HepG2 (cell line): ENCODE measurements around the gene LIMD2. TPM values are rescaled to one million over a fixed set of nuclear protein-coding genes. Genes with fewer than 3 reads are reported as not detected.

Experiments used
- DNMT3B ChIP-seq: conservative IDR thresholded peaks from 2 replicates; pipeline ENCODE4 v1.6.1; 2016; ENCODE audit warnings: missing biosample characterization, control low read depth
- HINFP ChIP-seq: sonication (generic); formaldehyde crosslinking; IDR thresholded peaks from 2 replicates; pipeline ENCODE4 v1.4.0; 2020; ENCODE audit warnings: low read depth, mild to moderate bottlenecking, missing genetic modification reagents
- HOXD1 ChIP-seq: sonication (generic); formaldehyde crosslinking; IDR thresholded peaks from 2 replicates; pipeline ENCODE4 v1.5.0; 2020; ENCODE audit warnings: missing genetic modification reagents
- KLF6 ChIP-seq: IDR thresholded peaks from 2 replicates; pipeline ENCODE4 v1.8.0; 2016; ENCODE audit warnings: missing biosample characterization, missing genetic modification reagents
- MAFK ChIP-seq, 2 experiments: IDR thresholded peaks in 1 of 2; conservative IDR thresholded peaks in 1 of 2; 2 replicates each; pipeline ENCODE4 v1.6.1; 2011; ENCODE audit warnings: improper control_type of control experiment in 2 of 2, low read length in 2 of 2
- PHF20 ChIP-seq: sonication (generic); formaldehyde crosslinking; IDR thresholded peaks from 2 replicates; pipeline ENCODE4 v1.5.0; 2020; ENCODE audit warnings: mild to moderate bottlenecking, missing genetic modification reagents
- PRDM10 ChIP-seq: sonication (generic); formaldehyde crosslinking; IDR thresholded peaks from 2 replicates; pipeline ENCODE4 v1.4.0; 2020; ENCODE audit warnings: low read depth, missing genetic modification reagents
- RFX1 ChIP-seq: fragments of 450-650 bp; IDR thresholded peaks from 2 replicates; pipeline ENCODE4 v1.6.1; 2017
- SALL2 ChIP-seq: sonication (generic); formaldehyde crosslinking; IDR thresholded peaks from 2 replicates; pipeline ENCODE4 v1.8.1; 2023; ENCODE audit warnings: mild to moderate bottlenecking, missing genetic modification reagents, inconsistent platforms
- SRSF4 ChIP-seq: fragments of 200-400 bp; formaldehyde crosslinking; IDR thresholded peaks from one replicate; pipeline ENCODE4 v1.6.1; 2018; ENCODE audit warnings: mild to moderate bottlenecking, low read depth, low read length, moderate library complexity; ENCODE audit not compliant: poor library complexity, severe bottlenecking
- TCF12 ChIP-seq, 2 experiments: fragments of 450-650 bp in 1 of 2; sonication (generic) in 1 of 2; formaldehyde crosslinking in 1 of 2; IDR thresholded peaks; 2 replicates each; pipeline versions ENCODE4 v1.6.1 to v1.8.0; 2017 to 2022; ENCODE audit warnings: antibody characterized with exemption in 1 of 2, mild to moderate bottlenecking in 1 of 2, missing genetic modification reagents in 1 of 2, moderate library complexity in 1 of 2
- U2AF2 ChIP-seq: fragments of 200-400 bp; formaldehyde crosslinking; IDR thresholded peaks from 2 replicates; pipeline ENCODE4 v1.6.1; 2017; ENCODE audit warnings: low read depth, mild to moderate bottlenecking, low read length
- ZNF441 ChIP-seq: sonication (generic); formaldehyde crosslinking; IDR thresholded peaks from 2 replicates; pipeline ENCODE4 v1.7.0; 2021; ENCODE audit warnings: missing genetic modification reagents, borderline replicate concordance
- ZNF546 ChIP-seq: sonication (generic); formaldehyde crosslinking; conservative IDR thresholded peaks from 2 replicates; pipeline ENCODE4 v1.8.1; 2023; ENCODE audit warnings: mild to moderate bottlenecking, missing genetic modification reagents
- ZNF550 ChIP-seq: sonication (generic); formaldehyde crosslinking; IDR thresholded peaks from 2 replicates; pipeline ENCODE4 v1.4.0; 2020; ENCODE audit warnings: mild to moderate bottlenecking, missing genetic modification reagents, borderline replicate concordance
- ZNF710 ChIP-seq: sonication (generic); formaldehyde crosslinking; IDR thresholded peaks from 2 replicates; pipeline ENCODE4 v1.5.0; 2020; ENCODE audit warnings: mild to moderate bottlenecking, missing genetic modification reagents, borderline replicate concordance
- polyA plus RNA-seq, 8 experiments: library from polyadenylated mRNA; depleted of rRNA in 3 of 8; stranded (reverse) in 7 of 8; unstranded in 1 of 8; fragments of >200 nt; fragmentation: Illumina TruSeq in 4 of 8; extraction: Trizol in 4 of 8; gene quantifications; 2 replicates each; pipeline versions ENCODE4 v1.2.1 to v1.2.3, GENCODE V29; 2011 to 2016; ENCODE audit warnings: low read depth in 4 of 8, missing spikeins in 1 of 8, mixed read lengths in 1 of 8; ENCODE audit not compliant: insufficient read depth in 1 of 8
- total RNA-seq, 5 experiments: library from RNA; depleted of rRNA; stranded (reverse); fragments of >200 nt; fragmentation: Illumina TruSeq; extraction: Trizol; gene quantifications; 2 replicates each; pipeline ENCODE4 v1.2.3, GENCODE V29; 2016; ENCODE audit warnings: low read depth in 1 of 5

Gene LIMD2
- total and polyA plus RNA-seq, 2 of the 13 experiments (the other 11 are each of a cell fraction or from before 2014, with no cell fraction given), result 9.0 to 20.8 TPM

- TF ChIP-seq HINFP (CRISPR knock-in tag) (0 out of 2 replicates have a peak, but pooled peaks have one; percentile 39), U2AF2 (no peak), DNMT3B (CRISPR knock-in tag) (no peak), ZNF441 (CRISPR knock-in tag) (no peak), TCF12 (IDR thresholded peaks at IDR 0.05) (no peak), TCF12 (CRISPR knock-in tag; IDR thresholded peaks at IDR 0.05) (no peak), SALL2 (CRISPR knock-in tag) (no peak), SRSF4 (no peak), PHF20 (no peak), HOXD1 (CRISPR knock-in tag) (no peak), ZNF710 (CRISPR knock-in tag) (no peak), KLF6 (CRISPR knock-in tag) (no peak), PRDM10 (CRISPR knock-in tag) (no peak), ZNF546 (CRISPR knock-in tag) (no peak), ZNF550 (CRISPR knock-in tag) (0 out of 2 replicates have a peak, but pooled peaks have one; percentile 25), MAFK (conservative IDR thresholded peaks at IDR 0.05 in 1 of 2, IDR thresholded peaks at IDR 0.05 in 1 of 2; ENCODE audit: low read length in 2 of 2) (no peak), RFX1 (no peak)
Measured at GRCh38 chr17:63675607-63676546, 24.0 kb downstream of the LIMD2 start (continued).
